HG03159 (cell line): Measurements from ENCODE around the gene ZNF365.
"Not testable (repeated sequence)": the region's sequence is repeated elsewhere in the genome, so short reads cannot be mapped to it uniquely, and the experiment has no call there.

Source experiments
- ATAC-seq: cut with Tn5 transposase; IDR thresholded peaks from one replicate; pipeline ENCODE4 v1.9.1; 2021; ENCODE audit warnings: mild to moderate bottlenecking, moderate library complexity; ENCODE audit not compliant: unreplicated experiment

Gene ZNF365

GRCh38 chr10:62410934-62411333, 36.8 kb downstream of the ZNF365 start:
- ATAC-seq, result not testable (repeated sequence)

GRCh38 chr10:62413048-62413447, 38.9 kb downstream of the ZNF365 start:
- ATAC-seq, result no peak

- no peak for ATAC-seq
Observed at GRCh38 chr10:62413652-62414051, 39.5 kb downstream of the ZNF365 start.

- ATAC-seq, result no peak
Observed at GRCh38 chr10:62414359-62414758, 40.2 kb downstream of the ZNF365 start.

GRCh38 chr10:62422068-62422590, 48.0 kb downstream of the ZNF365 start:
- no peak for ATAC-seq

GRCh38 chr10:62424026-62424425, 49.9 kb downstream of the ZNF365 start:
- no peak for ATAC-seq

GRCh38 chr10:62426086-62426485, 51.9 kb downstream of the ZNF365 start:
- no peak for ATAC-seq

- ATAC-seq, result no peak
Observed at GRCh38 chr10:62426600-62426999, 52.4 kb downstream of the ZNF365 start.

- no peak for ATAC-seq
Observed at GRCh38 chr10:62430881-62431280, 56.7 kb downstream of the ZNF365 start.

GRCh38 chr10:62433181-62433692, 59.1 kb downstream of the ZNF365 start:
- peak; percentile 91 for ATAC-seq

- no peak for ATAC-seq
Observed at GRCh38 chr10:62433901-62434300, 59.7 kb downstream of the ZNF365 start.

GRCh38 chr10:62437696-62438095, 63.5 kb downstream of the ZNF365 start:
- ATAC-seq, result peak; percentile 72

GRCh38 chr10:62442006-62442405, 67.8 kb downstream of the ZNF365 start:
- no peak for ATAC-seq

- ATAC-seq, result no peak
Observed at GRCh38 chr10:62442894-62443669, 68.9 kb downstream of the ZNF365 start.

- ATAC-seq, result no peak
Observed at GRCh38 chr10:62443866-62444265, 69.7 kb downstream of the ZNF365 start.

GRCh38 chr10:62446627-62447026, 72.5 kb downstream of the ZNF365 start:
- no peak for ATAC-seq

GRCh38 chr10:62450912-62451610, 76.9 kb downstream of the ZNF365 start:
- no peak for ATAC-seq

- no peak for ATAC-seq
Observed at GRCh38 chr10:62451611-62451975, 77.4 kb downstream of the ZNF365 start.
